DMS114 treated with DMSO at 0.1 percent for 48 hours (cell line): ENCODE results near the gene SPANXN3.
"Not testable (repeated sequence)": the region's sequence is repeated elsewhere in the genome, so short reads cannot be mapped to it uniquely, and the experiment has no call there.

Experiments
- DNase-seq: peaks from one replicate; lab custom pipeline; 2025; ENCODE audit not compliant: unreplicated experiment; lab: John Stamatoyannopoulos, UW

Gene SPANXN3, protein sequence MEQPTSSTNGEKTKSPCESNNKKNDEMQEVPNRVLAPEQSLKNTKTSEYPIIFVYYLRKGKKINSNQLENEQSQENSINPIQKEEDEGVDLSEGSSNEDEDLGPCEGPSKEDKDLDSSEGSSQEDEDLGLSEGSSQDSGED

DNA sequence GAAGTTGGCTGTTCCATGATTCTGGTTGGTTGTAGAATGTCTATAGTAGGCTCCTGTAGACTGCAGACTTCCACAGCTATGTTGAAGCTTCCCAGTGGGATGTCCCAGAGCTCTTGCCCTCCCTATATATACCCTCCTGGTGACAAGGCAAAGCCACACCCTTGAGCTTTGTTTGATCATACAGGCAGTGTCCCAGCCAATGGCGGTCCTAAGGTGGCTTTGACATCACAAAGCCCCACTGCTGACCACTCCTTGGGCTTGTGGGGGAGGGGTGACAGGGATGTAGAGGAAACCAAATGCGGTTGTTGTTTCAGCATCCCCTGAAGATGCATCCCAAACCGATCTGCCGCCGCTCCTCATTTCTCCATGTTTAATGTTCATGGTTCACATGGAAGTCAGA lies at the start of gene SPANXN3:
Gene SPANXN3, minus strand, starts transcription at position 101 of the 400 bp plus-strand sequence. Its CDS starts 84 bp downstream, at position 17.
- not testable (repeated sequence) for DNase-seq

DNA sequence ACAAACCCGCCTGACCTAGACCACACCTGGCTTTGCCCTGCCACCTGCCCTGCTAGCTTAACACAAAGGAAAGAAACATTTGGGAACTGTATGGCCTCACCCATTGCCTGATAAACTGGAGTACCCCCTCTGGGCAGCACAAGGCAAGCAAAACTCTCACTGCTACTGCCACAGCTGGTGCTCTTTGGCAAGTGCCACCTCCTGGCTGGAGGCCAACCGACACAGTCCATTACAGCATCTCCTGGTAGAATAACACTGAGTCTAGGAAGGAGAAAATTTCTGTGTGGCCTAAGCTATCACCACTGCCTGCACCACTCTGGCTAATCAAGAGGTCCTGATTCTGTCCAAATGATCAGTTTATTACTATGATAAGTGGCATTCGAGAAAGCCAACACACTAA lies 18.9 kb upstream of the SPANXN3 start:
- no peak for DNase-seq

DNA sequence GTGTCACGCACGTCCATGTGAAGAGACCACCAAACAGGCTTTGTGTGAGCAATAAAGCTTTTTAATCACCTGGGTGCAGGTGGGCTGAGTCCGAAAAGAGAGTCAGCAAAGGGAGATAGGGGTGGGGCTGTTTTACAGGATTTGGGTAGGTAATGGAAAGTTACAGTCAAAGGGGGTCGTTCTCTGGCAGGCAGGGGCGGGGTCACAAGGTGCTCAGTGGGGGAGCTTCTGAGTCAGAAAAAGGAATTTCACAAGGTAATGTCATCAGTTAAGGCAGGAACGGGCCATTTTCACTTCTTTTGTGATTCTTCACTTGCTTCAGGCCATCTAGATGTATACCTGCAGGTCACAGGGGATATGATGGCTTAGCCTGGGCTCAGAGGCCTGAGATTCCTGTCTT lies 15.1 kb downstream of the SPANXN3 start:
- not testable (repeated sequence) for DNase-seq

DNA sequence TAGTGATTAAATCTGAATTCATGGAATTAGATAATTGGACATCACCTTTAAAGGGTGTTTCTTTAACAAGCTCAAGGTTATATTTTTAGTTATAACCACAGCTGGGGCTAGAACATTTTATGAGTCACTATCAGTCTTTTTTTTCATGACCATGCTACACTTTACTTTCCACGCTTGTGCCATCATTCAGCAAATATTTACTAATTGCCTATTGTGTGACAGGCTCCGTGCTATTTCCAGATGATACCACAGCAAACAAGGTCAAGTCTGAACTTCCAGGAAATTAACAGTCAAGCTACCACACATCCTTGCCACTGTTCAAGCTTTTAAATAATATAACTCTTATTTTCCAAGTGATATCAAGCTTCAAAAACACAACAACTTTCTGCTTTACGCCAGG lies 16.5 kb downstream of the SPANXN3 start:
- DNase-seq: no peak

DNA sequence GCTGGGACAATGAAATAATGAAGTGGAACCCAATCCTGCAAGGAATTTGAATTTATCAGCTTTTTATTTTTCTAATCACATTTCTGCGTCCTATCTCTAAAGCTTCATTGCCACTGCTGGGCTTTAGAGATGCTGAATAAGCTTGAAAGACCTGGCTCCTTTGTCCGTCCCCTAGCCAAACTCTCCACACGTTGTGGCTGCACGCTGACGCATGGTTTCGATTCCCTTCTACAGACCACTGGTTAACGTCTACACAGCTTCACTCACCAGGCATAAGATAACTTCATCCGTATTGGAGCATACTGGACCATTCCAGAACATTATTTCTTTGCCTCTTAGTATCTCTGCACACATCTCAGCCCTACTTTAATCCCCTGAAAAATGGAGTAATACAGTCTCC lies 31.2 kb downstream of the SPANXN3 start:
- no peak for DNase-seq

DNA sequence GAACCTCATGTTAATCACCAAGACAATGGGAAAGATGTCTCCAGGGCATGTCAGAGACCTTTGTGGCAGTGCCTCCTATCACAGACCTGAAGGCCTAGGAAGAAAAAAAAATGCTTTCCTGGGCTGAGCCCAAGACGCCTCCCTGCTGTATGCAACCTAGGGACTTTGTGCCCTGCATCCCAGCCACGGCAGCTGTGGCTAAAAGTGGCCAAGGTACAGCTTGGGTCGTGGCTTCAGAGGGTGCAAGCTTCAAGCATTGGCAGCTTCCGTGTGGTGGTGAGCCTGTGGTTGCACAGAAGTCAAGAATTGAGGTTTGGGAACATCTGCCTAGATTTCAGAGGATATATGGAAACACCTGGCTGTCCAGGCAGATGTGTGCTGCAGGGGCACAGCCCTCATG lies 40.5 kb downstream of the SPANXN3 start:
- DNase-seq: no peak

DNA sequence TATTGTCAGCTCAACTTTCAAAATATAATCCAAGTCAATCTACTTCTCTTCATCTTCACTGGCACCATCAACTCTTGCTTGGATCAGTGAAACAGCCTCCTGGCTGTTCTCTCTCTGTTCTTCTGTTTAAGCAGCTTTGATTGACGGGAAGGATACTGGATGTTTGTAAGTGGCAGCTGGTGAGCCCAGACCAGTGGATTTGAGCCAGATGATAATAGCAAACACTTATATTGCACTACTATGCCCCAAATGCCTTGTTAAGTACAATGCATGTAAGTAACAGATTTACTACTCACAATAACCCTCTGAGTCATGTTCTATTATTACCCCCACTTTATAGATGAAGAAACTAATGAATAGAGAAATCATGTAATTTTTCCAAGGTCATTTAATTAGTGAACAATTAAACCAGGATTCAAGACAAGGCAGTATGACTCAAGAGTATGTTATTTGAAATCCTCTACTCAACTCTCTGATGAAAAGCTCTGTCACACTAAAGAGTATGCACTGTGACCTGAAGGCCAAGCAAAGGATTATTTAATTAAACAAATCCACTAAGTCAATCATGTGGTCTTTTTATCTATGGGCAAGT lies 44.8 kb downstream of the SPANXN3 start:
- DNase-seq: no peak

DNA sequence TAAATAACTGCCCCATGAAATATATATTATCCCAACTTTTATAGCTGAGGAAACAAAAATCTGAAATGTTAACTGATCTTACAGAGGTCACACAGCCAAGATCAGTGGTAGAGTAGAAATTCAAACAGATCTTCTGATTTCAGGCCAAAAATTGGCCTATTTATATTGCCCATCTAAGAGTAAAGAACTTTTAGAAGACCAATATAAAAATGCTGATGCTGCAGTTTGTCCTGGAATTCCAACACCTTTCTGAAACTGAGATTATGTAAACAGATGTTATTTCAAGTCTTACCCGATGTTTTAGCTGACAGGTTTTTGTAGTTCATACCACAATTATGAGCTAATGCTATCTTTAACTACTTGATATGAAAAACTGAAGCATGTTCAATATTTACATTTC lies 51.1 kb downstream of the SPANXN3 start:
- DNase-seq: no peak

DNA sequence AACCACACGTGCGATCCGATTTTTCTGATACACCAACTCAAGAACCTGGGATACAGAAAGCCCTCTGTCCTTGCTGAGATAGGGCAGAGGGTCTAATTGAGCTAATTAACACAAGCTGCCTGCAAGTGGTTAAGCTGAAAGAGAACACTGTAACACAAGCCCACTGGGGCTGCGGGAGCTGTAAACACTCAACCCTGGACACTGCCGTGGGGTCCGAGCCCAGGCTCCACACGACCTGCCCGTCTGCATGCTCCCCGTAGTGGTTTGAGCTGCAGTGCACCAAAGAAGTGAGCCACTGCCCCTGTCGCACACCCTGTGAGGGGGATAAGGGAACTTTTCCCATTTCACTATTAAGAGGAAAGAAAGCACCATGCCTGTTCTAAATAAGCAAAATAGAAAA lies 54.6 kb downstream of the SPANXN3 start:
- DNase-seq: no peak

DNA sequence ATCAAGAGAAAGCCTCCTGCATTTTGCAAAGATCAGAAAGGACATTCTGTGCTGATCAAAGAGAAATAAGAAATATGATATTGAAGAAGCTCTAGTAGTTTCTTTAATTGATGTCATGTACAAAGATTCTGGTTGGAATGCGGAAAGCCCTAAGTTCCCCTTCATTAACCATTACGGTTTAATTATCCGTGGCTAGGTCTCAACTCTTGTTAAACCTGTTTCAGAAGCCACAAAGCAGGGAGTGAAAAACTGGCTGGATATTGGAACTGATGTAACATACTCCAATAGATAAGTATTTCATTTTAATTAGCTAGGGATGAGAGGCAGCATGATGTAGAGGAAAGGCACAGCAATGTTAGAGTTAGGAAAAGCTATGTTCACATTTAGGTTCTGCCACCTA lies 55.7 kb downstream of the SPANXN3 start:
- no peak for DNase-seq
